HepG2 (cell line): ENCODE results near the gene NFS1. TPM values are rescaled to one million over a fixed set of nuclear protein-coding genes. Genes with fewer than 3 reads are reported as not detected.

Experiments
- ASH2L ChIP-seq: fragments of 300-600, 200-600 bp; sonication (generic); IDR thresholded peaks from 2 replicates; pipeline ENCODE4 v1.7.0; 2017; ENCODE audit warnings: low read depth, mild to moderate bottlenecking, moderate library complexity, mixed read lengths, low read length; ENCODE audit not compliant: insufficient read length
- CREB1 ChIP-seq, 2 experiments: fragments of 450-650 bp in 1 of 2; IDR thresholded peaks; 2 replicates each; pipeline ENCODE4 v1.6.1; 2016 to 2017; ENCODE audit warnings: control low read depth in 1 of 2, mild to moderate bottlenecking in 1 of 2, missing compliant biosample characterization in 1 of 2, missing genetic modification characterization in 1 of 2
- FOXA1 ChIP-seq, 2 experiments: fragments of 450-650 bp in 1 of 2; sonication (generic) in 1 of 2; formaldehyde crosslinking in 1 of 2; IDR thresholded peaks; 2 replicates each; pipeline versions ENCODE4 v1.4.0 to v1.6.1; 2016 to 2020; ENCODE audit warnings: missing genetic modification reagents in 1 of 2
- FOXK2 ChIP-seq: fragments of 450-650 bp; IDR thresholded peaks from 2 replicates; pipeline ENCODE4 v1.6.1; 2016
- HHEX ChIP-seq: IDR thresholded peaks from 2 replicates; pipeline ENCODE4 v1.6.1; 2016; ENCODE audit warnings: control low read depth
- HMG20A ChIP-seq: IDR thresholded peaks from 2 replicates; pipeline ENCODE4 v1.6.1; 2016; ENCODE audit warnings: borderline replicate concordance
- KDM5A ChIP-seq: fragments of 200-600 bp; sonication (generic); IDR thresholded peaks from 2 replicates; pipeline ENCODE4 v1.7.0; 2018; ENCODE audit warnings: antibody characterized with exemption, mild to moderate bottlenecking, low read length, borderline replicate concordance
- MAF1 ChIP-seq: sonication (generic); formaldehyde crosslinking; IDR thresholded peaks from 2 replicates; pipeline ENCODE4 v1.5.0; 2020; ENCODE audit warnings: missing genetic modification reagents, borderline replicate concordance
- MTA1 ChIP-seq: sonication (generic); formaldehyde crosslinking; IDR thresholded peaks from 2 replicates; pipeline ENCODE4 v1.4.0; 2020; ENCODE audit warnings: missing genetic modification reagents, mild to moderate bottlenecking, borderline replicate concordance
- NFIC ChIP-seq: IDR thresholded peaks from 2 replicates; pipeline ENCODE4 v1.6.1; 2012; ENCODE audit warnings: mild to moderate bottlenecking, low read length, inconsistent platforms
- RXRB ChIP-seq: IDR thresholded peaks from 2 replicates; pipeline ENCODE4 v1.6.1; 2016; ENCODE audit warnings: borderline replicate concordance, missing genetic modification reagents, missing compliant biosample characterization
- SALL2 ChIP-seq: sonication (generic); formaldehyde crosslinking; IDR thresholded peaks from 2 replicates; pipeline ENCODE4 v1.8.1; 2023; ENCODE audit warnings: mild to moderate bottlenecking, missing genetic modification reagents, inconsistent platforms
- SAP130 ChIP-seq: IDR thresholded peaks from 2 replicates; pipeline ENCODE4 v1.6.1; 2016; ENCODE audit warnings: low read depth
- SP140L ChIP-seq: sonication (generic); formaldehyde crosslinking; IDR thresholded peaks from 2 replicates; pipeline ENCODE4 v1.4.0; 2020; ENCODE audit warnings: missing genetic modification reagents, borderline replicate concordance
- TBX2 ChIP-seq: sonication (generic); formaldehyde crosslinking; IDR thresholded peaks from 2 replicates; pipeline ENCODE4 v1.5.0; 2020; ENCODE audit warnings: missing genetic modification reagents, mild to moderate bottlenecking, borderline replicate concordance
- TGIF2 ChIP-seq: IDR thresholded peaks from 2 replicates; pipeline ENCODE4 v1.6.1; 2016; ENCODE audit warnings: control low read depth, missing compliant biosample characterization
- TRIM24 ChIP-seq: sonication (generic); formaldehyde crosslinking; IDR thresholded peaks from 2 replicates; pipeline ENCODE4 v1.8.0; 2022; ENCODE audit warnings: mild to moderate bottlenecking, missing genetic modification reagents
- ZFP36 ChIP-seq: fragments of 150-350 bp; IDR thresholded peaks from 2 replicates; pipeline ENCODE4 v1.6.1; 2018; ENCODE audit warnings: borderline replicate concordance, low read length, low read depth; ENCODE audit not compliant: partially characterized antibody
- ZKSCAN5 ChIP-seq: sonication (generic); formaldehyde crosslinking; IDR thresholded peaks from 2 replicates; pipeline ENCODE4 v1.5.1; 2020; ENCODE audit warnings: mild to moderate bottlenecking, missing genetic modification reagents
- ZKSCAN8 ChIP-seq: IDR thresholded peaks from 2 replicates; pipeline ENCODE4 v1.6.1; 2016; ENCODE audit warnings: borderline replicate concordance, missing genetic modification reagents, missing compliant biosample characterization
- ZMYM3 ChIP-seq: sonication (generic); formaldehyde crosslinking; IDR thresholded peaks from 2 replicates; pipeline ENCODE4 v1.5.1; 2020; ENCODE audit warnings: mild to moderate bottlenecking, missing genetic modification reagents
- ZNF10 ChIP-seq: sonication (generic); formaldehyde crosslinking; IDR thresholded peaks from 2 replicates; pipeline ENCODE4 v1.4.0; 2020; ENCODE audit warnings: mild to moderate bottlenecking, low read depth, missing genetic modification reagents, borderline replicate concordance
- ZNF3 ChIP-seq: IDR thresholded peaks from 2 replicates; pipeline ENCODE4 v1.7.0; 2017; ENCODE audit warnings: inconsistent platforms
- ZNF33A ChIP-seq: sonication (generic); formaldehyde crosslinking; IDR thresholded peaks from 2 replicates; pipeline ENCODE4 v1.5.1; 2020; ENCODE audit warnings: missing genetic modification reagents, mild to moderate bottlenecking, moderate library complexity, borderline replicate concordance
- ZNF33B ChIP-seq: sonication (generic); formaldehyde crosslinking; IDR thresholded peaks from 2 replicates; pipeline ENCODE4 v1.5.1; 2020; ENCODE audit warnings: mild to moderate bottlenecking, missing genetic modification reagents
- ZNF543 ChIP-seq: sonication (generic); formaldehyde crosslinking; IDR thresholded peaks from 2 replicates; pipeline ENCODE4 v1.4.0; 2020; ENCODE audit warnings: mild to moderate bottlenecking, missing genetic modification reagents
- ZNF615 ChIP-seq: sonication (generic); formaldehyde crosslinking; IDR thresholded peaks from 2 replicates; pipeline ENCODE4 v1.5.0; 2020; ENCODE audit warnings: mild to moderate bottlenecking, missing genetic modification reagents, borderline replicate concordance
- ZNF619 ChIP-seq: sonication (generic); formaldehyde crosslinking; IDR thresholded peaks from 2 replicates; pipeline ENCODE4 v1.4.0; 2020; ENCODE audit warnings: mild to moderate bottlenecking, missing genetic modification reagents
- polyA plus RNA-seq, 8 experiments: library from polyadenylated mRNA; depleted of rRNA in 3 of 8; stranded (reverse) in 7 of 8; unstranded in 1 of 8; fragments of >200 nt; fragmentation: Illumina TruSeq in 4 of 8; extraction: Trizol in 4 of 8; gene quantifications; 2 replicates each; pipeline versions ENCODE4 v1.2.1 to v1.2.3, GENCODE V29; 2011 to 2016; ENCODE audit warnings: low read depth in 4 of 8, missing spikeins in 1 of 8, mixed read lengths in 1 of 8; ENCODE audit not compliant: insufficient read depth in 1 of 8
- total RNA-seq, 5 experiments: library from RNA; depleted of rRNA; stranded (reverse); fragments of >200 nt; fragmentation: Illumina TruSeq; extraction: Trizol; gene quantifications; 2 replicates each; pipeline ENCODE4 v1.2.3, GENCODE V29; 2016; ENCODE audit warnings: low read depth in 1 of 5
- TF ChIP-seq, protein P1 (sequence below): sonication (generic); formaldehyde crosslinking; IDR thresholded peaks from 2 replicates; pipeline ENCODE4 v1.5.0; 2020; ENCODE audit warnings: missing genetic modification reagents
- TF ChIP-seq, protein P2 (sequence below): IDR thresholded peaks from 2 replicates; pipeline ENCODE4 v1.6.1; 2016; ENCODE audit warnings: mild to moderate bottlenecking

Gene NFS1
- total and polyA plus RNA-seq, 2 of the 13 experiments (the other 11 are each of a cell fraction or from before 2014, with no cell fraction given): 65.9 to 88.1 TPM

DNA sequence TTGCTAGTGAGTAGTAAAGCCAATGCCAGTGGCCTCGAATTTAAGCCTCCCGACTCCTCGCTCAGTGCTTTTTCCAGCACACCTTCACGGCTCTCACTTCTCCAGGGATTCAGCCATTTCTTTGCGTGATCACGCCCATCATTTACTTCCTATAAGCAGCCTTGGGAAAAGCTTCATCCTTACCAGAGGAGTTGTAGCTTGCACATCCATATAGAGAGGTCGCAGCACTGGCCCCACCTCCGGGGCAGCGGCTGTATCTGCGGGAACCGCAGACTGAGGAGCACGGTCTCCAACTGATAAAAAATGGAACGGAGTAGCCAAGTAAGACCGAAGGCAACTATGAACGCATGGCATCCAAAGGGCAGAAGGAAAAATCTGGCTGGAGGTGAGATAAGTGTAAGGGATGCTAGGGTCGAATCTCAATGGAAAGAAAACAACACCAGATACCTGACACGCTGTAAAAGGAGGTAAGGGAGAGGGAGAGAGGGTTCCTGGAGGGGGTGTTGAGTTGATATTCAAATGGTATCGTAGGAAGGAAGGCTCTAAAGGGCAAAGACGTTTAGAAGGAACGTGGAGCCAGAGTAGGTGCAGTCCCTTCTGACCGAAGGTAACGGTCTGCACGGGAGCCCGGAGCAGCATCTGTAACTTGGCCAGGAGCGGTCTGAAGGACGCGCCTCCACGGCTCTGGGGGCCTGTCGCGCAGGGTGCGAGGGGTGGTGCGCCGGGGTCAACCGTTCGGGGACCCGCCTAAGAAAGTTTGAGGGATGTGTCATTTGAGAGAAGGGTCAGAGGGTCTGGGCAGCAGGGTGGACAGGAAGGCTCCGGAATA, 640 bp downstream of the NFS1 start (continued):
- TF ChIP-seq TBX2 (no peak), ZFP36 (no peak), ZNF33A (CRISPR knock-in tag) (no peak), FOXK2 (no peak), HHEX (CRISPR knock-in tag) (no peak), ZMYM3 (CRISPR knock-in tag) (no peak), KDM5A (peak; percentile 47; the same call in 1 of the 2 replicates), ZNF619 (0 out of 2 replicates have a peak, but pooled peaks have one; percentile 16), SALL2 (CRISPR knock-in tag) (no peak; the same call in 1 of the 2 replicates), MTA1 (peak; percentile 33), ASH2L (no peak), ZNF10 (CRISPR knock-in tag) (no peak), ZNF3 (CRISPR knock-in tag) (0 out of 2 replicates have a peak, but pooled peaks have one; percentile 6), MAF1 (CRISPR knock-in tag) (no peak), TGIF2 (0 out of 2 replicates have a peak, but pooled peaks have one; percentile 71), TRIM24 (CRISPR knock-in tag) (no peak), FOXA1 (IDR thresholded peaks at IDR 0.05) (no peak), FOXA1 (CRISPR knock-in tag; IDR thresholded peaks at IDR 0.05) (no peak), ZKSCAN8 (CRISPR knock-in tag) (no peak), SAP130 (CRISPR knock-in tag) (no peak; the same call in 1 of the 2 replicates), SP140L (no peak), RXRB (CRISPR knock-in tag) (no peak), ZNF33B (no peak), ZKSCAN5 (CRISPR knock-in tag) (0 out of 2 replicates have a peak, but pooled peaks have one; percentile 59), ZNF615 (CRISPR knock-in tag) (no peak), NFIC (no peak), ZNF543 (CRISPR knock-in tag) (no peak; the same call in 1 of the 2 replicates), CREB1 (IDR thresholded peaks at IDR 0.05) (no peak), CREB1 (CRISPR knock-in tag; IDR thresholded peaks at IDR 0.05) (no peak), HMG20A (CRISPR knock-in tag) (no peak)
- TF ChIP-seq, protein P1, sequence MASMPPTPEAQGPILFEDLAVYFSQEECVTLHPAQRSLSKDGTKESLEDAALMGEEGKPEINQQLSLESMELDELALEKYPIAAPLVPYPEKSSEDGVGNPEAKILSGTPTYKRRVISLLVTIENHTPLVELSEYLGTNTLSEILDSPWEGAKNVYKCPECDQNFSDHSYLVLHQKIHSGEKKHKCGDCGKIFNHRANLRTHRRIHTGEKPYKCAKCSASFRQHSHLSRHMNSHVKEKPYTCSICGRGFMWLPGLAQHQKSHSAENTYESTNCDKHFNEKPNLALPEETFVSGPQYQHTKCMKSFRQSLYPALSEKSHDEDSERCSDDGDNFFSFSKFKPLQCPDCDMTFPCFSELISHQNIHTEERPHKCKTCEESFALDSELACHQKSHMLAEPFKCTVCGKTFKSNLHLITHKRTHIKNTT (CRISPR knock-in tag): peak; percentile 23; the same call in 1 of the 2 replicates
- TF ChIP-seq, protein P2, sequence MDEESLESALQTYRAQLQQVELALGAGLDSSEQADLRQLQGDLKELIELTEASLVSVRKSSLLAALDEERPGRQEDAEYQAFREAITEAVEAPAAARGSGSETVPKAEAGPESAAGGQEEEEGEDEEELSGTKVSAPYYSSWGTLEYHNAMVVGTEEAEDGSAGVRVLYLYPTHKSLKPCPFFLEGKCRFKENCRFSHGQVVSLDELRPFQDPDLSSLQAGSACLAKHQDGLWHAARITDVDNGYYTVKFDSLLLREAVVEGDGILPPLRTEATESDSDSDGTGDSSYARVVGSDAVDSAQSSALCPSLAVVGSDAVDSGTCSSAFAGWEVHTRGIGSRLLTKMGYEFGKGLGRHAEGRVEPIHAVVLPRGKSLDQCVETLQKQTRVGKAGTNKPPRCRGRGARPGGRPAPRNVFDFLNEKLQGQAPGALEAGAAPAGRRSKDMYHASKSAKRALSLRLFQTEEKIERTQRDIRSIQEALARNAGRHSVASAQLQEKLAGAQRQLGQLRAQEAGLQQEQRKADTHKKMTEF: no peak
